ENCODE measurements around the gene SIM2. TPM values are rescaled to one million over a fixed set of nuclear protein-coding genes. Genes with fewer than 3 reads are reported as not detected.

Gene SIM2
- total RNA-seq, 2 experiments from 2014 or later, result not detected

DNA sequence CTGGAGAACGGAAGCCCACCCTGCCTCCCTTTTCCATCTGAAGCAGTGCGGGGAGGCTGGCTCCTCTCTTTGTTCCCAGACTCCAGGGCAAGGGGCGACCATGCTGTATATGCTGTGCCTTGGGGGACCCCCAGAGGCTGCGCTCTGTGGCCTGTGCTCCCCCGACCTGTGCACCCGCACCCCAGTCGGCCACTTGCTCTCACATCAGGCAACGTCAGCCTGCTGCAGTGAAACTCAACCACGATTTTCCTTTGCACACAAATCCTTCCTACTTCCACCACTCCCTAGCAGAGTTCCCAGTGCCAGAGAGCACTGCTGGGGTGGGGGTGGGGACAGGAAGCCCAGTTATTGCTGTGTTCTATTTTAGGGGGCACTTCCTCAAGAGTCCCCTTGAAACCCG is 52.5 kb downstream of the SIM2 start:
- no peak for DNase-seq (ENCODE audit: low spot score)
- Histone ChIP-seq H3K4me1 (ENCODE audit: insufficient read depth, low read length, poor library complexity, severe bottlenecking) (no peaks in the 10 kb centered on the region), H3K9me3 (ENCODE audit: low read length) (no peaks in the 10 kb centered on the region), H3K27ac (ENCODE audit: low read depth, low read length, poor library complexity, severe bottlenecking) (no peak overlapping the region), H4K20me1 (ENCODE audit: insufficient read depth, low read length) (no peaks in the 10 kb centered on the region), H3K9me2 (ENCODE audit: insufficient read depth, low read length) (no peaks in the 10 kb centered on the region), H2AFZ (ENCODE audit: low read length) (no peak overlapping the region), H3K4me2 (ENCODE audit: low read length) (no peak overlapping the region), H3K4me3 (ENCODE audit: low read depth, low read length, poor library complexity, severe bottlenecking) (no peak overlapping the region), H3K79me2 (ENCODE audit: insufficient read depth, low read depth, low read length) (no peaks in the 10 kb centered on the region), H3K36me3 (ENCODE audit: insufficient read depth, low read length) (no peaks in the 10 kb centered on the region)
- intact Hi-C loops (cut with micrococcal nuclease; ENCODE audit: unreplicated experiment), result no loop called here
- ChIA-PET CTCF (ENCODE audit: unreplicated experiment) (no interaction called here), POLR2A (no interaction called here)
- BruUV-seq (replicated peaks), result no TSS peak
- TF ChIP-seq, protein P1, sequence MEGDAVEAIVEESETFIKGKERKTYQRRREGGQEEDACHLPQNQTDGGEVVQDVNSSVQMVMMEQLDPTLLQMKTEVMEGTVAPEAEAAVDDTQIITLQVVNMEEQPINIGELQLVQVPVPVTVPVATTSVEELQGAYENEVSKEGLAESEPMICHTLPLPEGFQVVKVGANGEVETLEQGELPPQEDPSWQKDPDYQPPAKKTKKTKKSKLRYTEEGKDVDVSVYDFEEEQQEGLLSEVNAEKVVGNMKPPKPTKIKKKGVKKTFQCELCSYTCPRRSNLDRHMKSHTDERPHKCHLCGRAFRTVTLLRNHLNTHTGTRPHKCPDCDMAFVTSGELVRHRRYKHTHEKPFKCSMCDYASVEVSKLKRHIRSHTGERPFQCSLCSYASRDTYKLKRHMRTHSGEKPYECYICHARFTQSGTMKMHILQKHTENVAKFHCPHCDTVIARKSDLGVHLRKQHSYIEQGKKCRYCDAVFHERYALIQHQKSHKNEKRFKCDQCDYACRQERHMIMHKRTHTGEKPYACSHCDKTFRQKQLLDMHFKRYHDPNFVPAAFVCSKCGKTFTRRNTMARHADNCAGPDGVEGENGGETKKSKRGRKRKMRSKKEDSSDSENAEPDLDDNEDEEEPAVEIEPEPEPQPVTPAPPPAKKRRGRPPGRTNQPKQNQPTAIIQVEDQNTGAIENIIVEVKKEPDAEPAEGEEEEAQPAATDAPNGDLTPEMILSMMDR (conservative IDR thresholded peaks at IDR 0.05; ENCODE audit: low read length), result no peak
- TF ChIP-seq EZH2phosphoT487 (IDR thresholded peaks at IDR 0.05; ENCODE audit: borderline replicate concordance, low read depth, low read length), result no peak

DNA sequence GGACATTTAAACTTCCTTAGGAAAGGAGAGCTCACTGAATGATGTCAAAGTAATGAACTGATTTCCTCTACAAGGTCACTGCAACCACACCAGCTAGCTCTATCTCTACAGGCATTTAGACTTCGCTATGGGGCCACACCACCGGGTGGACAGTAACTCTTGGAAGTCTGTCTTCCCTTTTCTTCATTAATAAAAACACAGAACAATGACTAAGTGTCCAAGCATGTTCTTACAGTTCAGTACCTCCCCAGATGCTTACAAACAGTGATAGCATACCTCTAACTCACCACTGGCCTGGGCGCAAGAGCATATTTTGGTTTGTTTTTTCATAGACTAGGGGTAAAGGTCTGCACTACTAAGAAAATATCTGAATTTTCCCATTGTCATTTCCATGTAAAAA is 54.6 kb downstream of the SIM2 start:
- ChIA-PET POLR2A (interaction anchor here (0.6 to 1.1 kb wide), 3 partner anchors 8 to 48 kb away, joined by 3 to 4 read pairs (median 3); no protein-coding TSS in a partner anchor), CTCF (ENCODE audit: unreplicated experiment) (no interaction called here)
- Histone ChIP-seq H3K4me1 (ENCODE audit: insufficient read depth, low read length, poor library complexity, severe bottlenecking) (no peaks in the 10 kb centered on the region), H2AFZ (ENCODE audit: low read length) (no peak overlapping the region), H3K9me2 (ENCODE audit: insufficient read depth, low read length) (no peaks in the 10 kb centered on the region), H3K27ac (ENCODE audit: low read depth, low read length, poor library complexity, severe bottlenecking) (no peak overlapping the region), H3K36me3 (ENCODE audit: insufficient read depth, low read length) (no peaks in the 10 kb centered on the region), H3K79me2 (ENCODE audit: insufficient read depth, low read depth, low read length) (no peaks in the 10 kb centered on the region), H3K9me3 (ENCODE audit: low read length) (no peaks in the 10 kb centered on the region), H4K20me1 (ENCODE audit: insufficient read depth, low read length) (no peaks in the 10 kb centered on the region), H3K4me2 (ENCODE audit: low read length) (no peak overlapping the region), H3K4me3 (ENCODE audit: low read depth, low read length, poor library complexity, severe bottlenecking) (no peak overlapping the region)
- no peak for DNase-seq (ENCODE audit: low spot score)
- intact Hi-C loops (cut with micrococcal nuclease; ENCODE audit: unreplicated experiment), result no loop called here
- no TSS peak for BruUV-seq (replicated peaks)
- TF ChIP-seq, protein P1 (conservative IDR thresholded peaks at IDR 0.05; ENCODE audit: low read length), result no peak
- no peak for TF ChIP-seq EZH2phosphoT487 (IDR thresholded peaks at IDR 0.05; ENCODE audit: borderline replicate concordance, low read depth, low read length)

DNA sequence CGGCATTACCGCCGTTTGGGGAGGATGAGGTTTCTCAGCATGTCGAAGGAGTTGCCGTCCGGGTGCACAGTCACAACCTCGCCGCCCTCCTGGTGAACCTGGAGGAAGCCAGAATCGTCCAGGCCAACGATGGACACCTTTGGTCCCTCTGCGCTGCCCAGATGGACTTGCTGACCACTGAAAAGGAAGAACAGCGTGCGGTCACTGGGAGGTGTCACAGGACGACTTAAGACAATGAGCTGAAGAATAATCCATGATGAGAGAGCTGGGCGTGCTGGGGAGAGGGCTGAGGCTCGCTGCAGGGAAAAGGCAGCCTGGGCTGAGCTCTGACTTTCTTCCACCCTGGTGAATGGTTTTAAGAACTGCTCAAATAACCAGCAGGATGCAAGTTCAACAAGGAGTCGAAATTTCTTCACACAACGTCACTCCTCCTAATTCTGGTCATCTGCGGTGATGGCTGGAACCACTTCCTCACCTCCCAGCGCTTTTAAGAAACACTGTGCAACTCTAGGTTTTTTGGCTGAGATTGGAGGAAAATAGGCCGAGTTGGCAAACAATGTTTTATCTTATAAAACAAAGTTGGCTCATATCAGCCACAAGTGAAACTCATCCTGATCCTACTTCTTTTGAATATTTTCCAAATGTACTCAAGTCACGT is 55.5 kb downstream of the SIM2 start:
- CTCF ChIA-PET (ENCODE audit: unreplicated experiment), result no interaction called here
- H2AFZ ChIP-seq (ENCODE audit: low read length), result no peak overlapping the region
- DNase-seq (ENCODE audit: low spot score), result no peak
- no peaks in the 10 kb centered on the region for H3K9me2 ChIP-seq (ENCODE audit: insufficient read depth, low read length)
- H3K27ac ChIP-seq (ENCODE audit: low read depth, low read length, poor library complexity, severe bottlenecking), result no peak overlapping the region
- H3K36me3 ChIP-seq (ENCODE audit: insufficient read depth, low read length), result no peaks in the 10 kb centered on the region
- no TSS peak for BruUV-seq (replicated peaks)
- no peak overlapping the region for H3K4me2 ChIP-seq (ENCODE audit: low read length)
- POLR2A ChIA-PET, result interaction anchor here (0.6 to 1.6 kb wide), 2 partner anchors 10 to 73 kb away, joined by 3 read pairs; no protein-coding TSS in a partner anchor
- H3K4me3 ChIP-seq (ENCODE audit: low read depth, low read length, poor library complexity, severe bottlenecking), result no peak overlapping the region
- H3K9me3 ChIP-seq (ENCODE audit: low read length), result no peaks in the 10 kb centered on the region
- no peaks in the 10 kb centered on the region for H3K4me1 ChIP-seq (ENCODE audit: insufficient read depth, low read length, poor library complexity, severe bottlenecking)
- intact Hi-C loops (cut with micrococcal nuclease; ENCODE audit: unreplicated experiment), result no loop called here
- H3K79me2 ChIP-seq (ENCODE audit: insufficient read depth, low read depth, low read length), result no peaks in the 10 kb centered on the region
- TF ChIP-seq, protein P1 (conservative IDR thresholded peaks at IDR 0.05; ENCODE audit: low read length), result no peak
- no peak for TF ChIP-seq EZH2phosphoT487 (IDR thresholded peaks at IDR 0.05; ENCODE audit: borderline replicate concordance, low read depth, low read length)
- no peaks in the 10 kb centered on the region for H4K20me1 ChIP-seq (ENCODE audit: insufficient read depth, low read length)

All from OCI-LY7 (cell line).